Frontal cortex (tissue), 4 donors: Measurements from ENCODE around the gene SEC14L2. TPM values are rescaled to one million over a fixed set of nuclear protein-coding genes. Genes with fewer than 3 reads are reported as not detected.
A peak's percentile ranks its signal among the peaks of the same experiment; 100 is the strongest.

Experiments
- DNase-seq, 2 donors: peaks; one replicate each; pipeline ENCODE4 v3.0.0; 2012; ENCODE audit warnings: low spot score in 2 of 2
- FAIRE-seq: peaks from 2 replicates; lab custom pipeline; 2012; peaks lifted over from hg19 to GRCh38; lab: Jason Lieb, UNC
- total RNA-seq: library from RNA; depleted of rRNA; stranded (reverse); fragments of >200 nt; gene quantifications from one replicate; pipeline ENCODE4 v1.2.3, GENCODE V29; 2014
- donor health status: control.
- donor health status: control.
- donor health status: control.

Gene SEC14L2
- total RNA-seq: 6.5 TPM

DNA sequence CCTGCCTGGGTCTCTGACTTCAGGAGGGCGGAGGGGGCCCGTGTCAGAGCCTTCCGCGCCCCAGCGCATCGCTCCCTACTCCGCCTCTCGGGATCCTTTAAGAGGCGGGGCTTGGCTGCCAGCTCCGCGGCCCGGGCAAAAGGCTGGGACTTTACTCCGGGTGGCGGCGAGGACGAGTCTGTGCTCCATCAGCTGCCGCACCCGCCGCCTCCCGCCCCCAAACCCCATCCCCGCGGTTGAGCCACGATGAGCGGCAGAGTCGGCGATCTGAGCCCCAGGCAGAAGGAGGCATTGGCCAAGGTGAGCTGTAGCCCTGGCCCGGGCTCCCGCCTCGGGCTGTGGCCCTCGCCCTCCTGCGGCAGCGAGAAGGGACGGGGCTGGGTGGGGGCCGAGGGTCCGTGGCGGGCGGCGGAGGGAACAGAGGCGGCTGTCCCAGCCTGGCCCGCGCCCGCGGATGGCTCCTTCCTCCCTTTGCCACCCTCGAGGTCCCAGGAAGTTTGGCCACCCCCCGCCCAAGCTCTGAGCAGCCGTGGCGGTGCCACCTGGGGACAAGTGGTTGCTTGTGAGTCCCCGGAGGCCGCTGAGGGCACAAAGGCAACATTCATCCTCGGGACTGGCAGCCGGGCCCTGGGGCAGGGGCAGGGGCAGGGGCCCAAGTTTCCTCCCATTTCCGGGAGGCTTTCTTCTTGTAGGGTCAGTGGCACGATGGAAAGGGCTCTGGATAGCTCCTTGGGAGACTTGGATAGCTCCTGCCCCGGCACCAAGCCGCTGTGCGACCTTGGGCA is at the start of gene SEC14L2:
TSS of gene SEC14L2 (plus strand) at position 148 of the 785 bp plus-strand sequence. CDS start at position 247, 99 bp downstream.
- no peak for FAIRE-seq
- DNase-seq: peak; percentile 80 to 81

DNA sequence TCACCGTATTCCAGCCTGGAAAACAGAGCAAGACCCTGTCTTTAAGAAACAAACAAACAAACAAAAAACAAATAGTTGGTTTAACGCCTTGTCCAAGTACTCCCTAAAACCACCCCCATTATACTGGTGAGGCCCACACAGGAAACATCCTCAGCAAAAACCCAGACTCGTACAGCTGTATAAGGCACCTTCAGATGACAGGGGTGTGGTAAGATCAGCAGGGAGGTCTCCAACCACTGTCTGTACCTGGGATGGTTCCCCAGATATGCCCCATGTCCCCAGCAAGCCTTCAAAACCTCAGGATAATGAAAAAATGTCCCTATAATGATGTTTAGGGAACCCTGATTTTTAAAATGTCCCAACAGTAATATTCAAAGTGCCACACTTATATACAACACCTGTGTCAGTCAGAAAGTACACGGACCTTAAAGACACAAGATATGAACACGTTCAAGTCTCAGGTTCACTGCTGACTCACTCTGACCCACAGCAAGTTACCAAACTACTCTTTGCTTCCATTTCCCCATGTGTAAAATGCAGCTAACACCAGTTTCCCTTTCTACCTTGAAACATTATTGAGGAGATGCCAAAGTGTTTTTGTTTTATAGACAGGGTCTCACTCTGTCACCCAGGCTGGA is 49.4 kb upstream of the SEC14L2 start:
- DNase-seq: no peak
- FAIRE-seq: no peak

DNA sequence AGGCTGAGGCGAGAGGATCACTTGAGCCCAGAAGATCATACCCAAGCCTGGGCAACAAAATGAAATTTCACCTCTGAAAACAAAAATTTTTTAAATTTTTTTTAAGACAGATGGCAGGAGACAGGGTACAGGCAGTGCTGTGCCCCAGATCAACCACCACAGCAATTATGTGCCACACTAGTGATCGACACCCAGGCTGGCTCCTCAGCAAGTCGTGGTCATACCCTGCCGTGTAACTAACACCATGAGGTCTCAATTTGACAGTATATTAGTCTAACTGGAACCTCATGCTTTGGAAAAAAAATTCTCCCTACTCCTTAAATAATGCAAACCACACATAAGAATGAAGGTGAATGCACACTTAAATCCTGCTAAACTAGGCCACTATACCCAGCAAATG is 48.4 kb upstream of the SEC14L2 start:
- DNase-seq (no peak), FAIRE-seq (no peak)

DNA sequence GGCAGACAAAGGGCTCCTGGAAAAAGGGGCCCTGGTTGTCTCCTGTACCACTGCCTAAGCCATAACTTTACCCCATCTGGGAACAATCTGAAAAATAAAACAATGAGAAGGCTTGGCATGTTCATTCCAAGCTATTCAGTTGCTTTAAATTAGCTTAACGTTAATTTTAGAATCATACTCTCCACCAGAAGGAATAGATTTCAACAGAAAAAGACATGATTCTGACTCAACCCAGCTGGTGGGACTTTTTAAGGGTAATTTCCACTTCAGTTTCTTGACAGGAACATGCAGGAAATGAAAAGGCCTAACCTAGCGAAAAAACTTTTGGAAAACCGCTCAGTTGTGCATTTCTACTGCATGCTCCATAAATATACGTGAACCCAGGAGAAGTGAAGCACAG is 48.0 kb upstream of the SEC14L2 start:
- no peak for FAIRE-seq
- DNase-seq: no peak

DNA sequence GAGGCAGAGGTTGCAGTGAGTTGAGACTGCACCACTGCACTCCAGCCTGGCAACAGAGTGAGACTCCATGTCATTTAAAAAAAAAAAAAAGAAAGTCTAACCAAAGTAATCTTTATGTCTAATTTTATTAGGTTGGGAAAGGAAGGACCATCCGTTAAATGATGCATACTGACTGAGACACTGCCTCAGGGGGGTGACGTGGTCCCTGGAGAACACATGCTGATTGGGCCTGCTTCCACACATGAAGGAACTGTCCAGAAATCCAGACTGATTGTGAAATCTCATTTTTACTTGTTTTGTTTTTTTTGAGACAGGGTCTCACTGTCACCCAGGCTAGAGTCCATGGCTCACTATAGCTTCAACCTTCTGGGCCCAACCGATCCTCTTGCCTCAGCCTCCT is 45.6 kb upstream of the SEC14L2 start:
- FAIRE-seq: no peak

DNA sequence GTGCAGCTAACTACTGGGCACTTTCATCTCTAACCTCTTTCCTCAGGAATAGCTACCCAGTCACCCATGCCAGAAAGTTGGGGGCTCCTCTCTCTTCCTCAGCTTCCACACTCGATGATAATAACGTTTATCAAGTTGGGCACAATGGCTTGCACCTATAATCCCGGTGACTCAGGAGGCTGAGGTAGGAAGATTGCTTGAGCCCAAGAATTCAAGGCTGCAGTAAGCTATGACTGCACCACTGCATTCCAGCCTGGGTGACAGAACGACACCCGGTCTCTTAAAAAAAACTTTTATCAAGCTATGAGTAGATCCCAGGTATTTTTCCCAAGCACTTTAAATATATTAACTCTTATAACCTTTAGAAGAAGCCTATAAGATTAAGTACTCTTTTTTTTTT is 42.2 kb upstream of the SEC14L2 start:
- FAIRE-seq: no peak
- no peak for DNase-seq

More for the DNA sequence above, 45.6 kb upstream of the SEC14L2 start:
- DNase-seq: no peak

DNA sequence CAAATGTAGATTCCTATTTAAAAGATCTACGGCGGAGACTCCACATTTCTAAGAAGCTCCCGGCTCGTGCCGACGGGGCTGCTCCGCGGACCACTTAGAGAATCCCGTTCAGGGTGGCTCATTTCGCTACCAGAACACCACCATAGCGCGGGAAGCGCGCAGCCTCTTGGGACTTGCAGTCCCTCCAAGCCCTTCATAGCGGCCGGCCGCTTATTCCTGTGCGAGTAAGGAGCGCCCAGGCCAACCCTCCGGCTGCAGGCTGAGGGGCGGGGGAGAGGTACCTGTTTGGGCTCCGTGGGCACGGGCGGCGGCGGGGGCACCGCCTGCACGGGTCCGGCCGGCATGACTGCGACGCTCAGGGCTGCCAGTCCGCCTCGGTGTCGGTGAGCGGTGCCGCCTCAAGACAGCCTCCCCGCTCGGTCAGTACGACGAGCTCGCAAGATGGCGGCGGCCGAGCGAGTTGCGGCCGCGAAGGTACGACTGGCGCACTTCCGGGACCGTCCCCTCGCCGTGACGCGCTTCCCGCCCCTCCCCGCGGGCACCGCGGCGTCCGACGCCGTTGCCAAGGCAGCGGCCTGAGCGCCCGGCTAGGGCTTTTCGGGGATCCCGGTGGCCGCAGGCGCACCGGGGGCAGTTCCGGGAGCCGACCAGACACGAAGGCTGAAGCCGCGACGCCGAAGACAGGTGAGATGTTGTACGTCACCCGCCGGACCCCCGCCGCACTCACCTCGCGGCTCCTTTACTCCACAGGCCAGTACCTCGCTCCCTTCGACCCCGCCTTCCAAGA is 40.2 kb upstream of the SEC14L2 start, which contains the start of the genes CCDC157 and SF3A1:
TSS of gene CCDC157 (plus strand) at position 559 of the 787 bp plus-strand sequence. CDS start 8,994 bp downstream, outside the sequence.
TSS of gene SF3A1 (minus strand) at position 446 of the 787 bp plus-strand sequence. CDS start at position 344, 102 bp downstream.
- FAIRE-seq (no peak), DNase-seq (peak; percentile 95 to 98)

DNA sequence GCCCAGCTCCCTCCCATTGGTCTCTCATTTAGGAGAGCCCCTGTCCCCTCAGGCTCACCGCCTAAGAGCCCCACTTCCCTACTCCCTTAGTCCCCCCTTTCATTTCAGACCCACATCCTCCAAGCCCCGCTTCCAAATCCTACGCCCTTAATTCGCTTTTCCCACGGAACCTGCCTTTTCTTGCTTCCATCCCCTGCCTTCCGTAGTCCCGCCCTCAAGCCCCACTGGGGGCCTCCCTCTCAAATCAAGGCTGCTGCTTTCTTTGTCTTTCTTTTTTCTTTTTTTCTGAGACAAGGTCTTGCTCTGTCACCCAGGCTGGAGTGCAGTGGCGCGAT is 39.6 kb upstream of the SEC14L2 start:
- FAIRE-seq: no peak

DNA sequence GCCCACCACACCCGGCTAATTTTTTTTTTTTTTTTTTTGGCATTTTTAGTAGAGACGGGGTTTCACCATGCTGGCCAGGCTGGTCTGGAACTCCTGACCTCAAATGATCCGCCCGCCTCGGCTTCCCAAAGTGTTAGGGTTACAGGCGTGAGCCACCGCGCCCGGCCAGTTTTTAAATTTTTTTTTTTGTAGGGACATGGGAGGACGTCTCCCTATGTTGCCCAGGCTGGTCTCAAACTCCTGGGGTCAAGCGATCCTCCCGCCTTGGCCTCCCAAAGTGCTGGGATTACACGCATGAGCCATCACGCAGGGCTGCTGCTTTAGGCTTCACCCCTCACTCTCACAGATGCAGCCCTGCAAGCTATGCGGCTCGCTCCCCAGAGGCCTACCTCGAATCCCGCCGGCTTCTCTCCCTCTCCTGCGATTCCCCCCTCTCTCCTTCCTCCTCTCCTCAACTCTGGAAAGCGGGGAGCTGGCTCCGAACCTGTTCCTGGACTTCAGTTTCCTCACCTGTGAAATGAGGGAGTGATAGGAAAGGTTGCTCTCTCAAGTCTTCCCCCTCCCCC is 39.1 kb upstream of the SEC14L2 start:
- FAIRE-seq (no peak), DNase-seq (no peak)

More for the DNA sequence above, 39.6 kb upstream of the SEC14L2 start:
- no peak for DNase-seq

DNA sequence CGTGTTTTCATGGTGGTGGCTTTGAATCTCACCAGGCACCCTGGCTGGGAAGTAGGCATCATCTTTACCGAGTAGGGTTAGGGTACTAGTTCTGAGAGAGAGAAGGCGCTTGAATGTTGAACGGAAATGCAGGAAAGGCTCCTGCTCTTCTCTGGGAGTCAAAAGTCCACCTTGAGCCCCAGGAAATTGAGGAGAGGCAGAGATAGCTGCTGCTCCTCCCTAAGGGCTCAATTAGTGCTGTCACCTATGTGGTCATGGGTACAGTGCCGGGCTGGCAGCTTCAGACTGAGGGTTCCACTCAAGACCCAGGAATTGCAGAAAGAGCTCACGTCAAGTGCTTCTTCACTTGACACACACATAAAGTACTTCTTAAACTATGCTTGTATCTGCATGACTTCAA is 38.3 kb upstream of the SEC14L2 start:
- FAIRE-seq: no peak
- no peak for DNase-seq

DNA sequence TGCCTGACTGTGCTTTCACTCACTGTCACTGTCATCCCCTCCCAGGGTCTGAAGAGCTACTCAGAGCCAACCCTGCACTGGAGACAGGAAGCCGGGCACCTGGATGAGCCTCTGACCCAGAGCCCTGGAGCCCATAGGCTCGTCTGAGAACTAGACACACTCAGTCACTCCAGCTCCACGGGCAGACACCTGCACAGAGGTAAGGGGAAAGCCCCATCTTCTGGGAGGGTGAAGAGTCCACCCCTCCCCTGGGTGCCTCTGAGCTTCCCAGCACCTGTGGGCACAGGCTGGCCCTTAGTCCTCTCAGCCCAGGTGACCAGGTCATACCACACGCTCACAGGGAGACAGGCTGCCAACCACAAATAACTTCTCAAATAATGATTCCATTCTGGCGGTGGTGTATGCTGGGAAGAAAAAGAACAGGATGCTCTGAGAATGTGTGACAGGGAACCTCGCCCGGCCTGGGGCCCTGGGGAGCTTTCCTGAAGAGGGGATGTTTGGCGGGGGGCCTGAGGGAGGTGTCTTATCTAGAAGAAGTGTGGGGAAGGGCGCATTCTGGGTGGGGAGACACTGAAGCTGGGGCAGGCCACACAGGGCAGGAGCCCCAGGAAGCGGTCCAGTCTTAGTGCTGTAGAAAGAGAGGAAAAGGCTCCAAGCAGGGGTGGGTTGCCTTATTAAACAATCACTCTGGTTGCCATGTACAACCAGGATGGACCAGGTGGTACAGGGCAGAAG is 34.7 kb upstream of the SEC14L2 start:
- FAIRE-seq (no peak), DNase-seq (no peak)

DNA sequence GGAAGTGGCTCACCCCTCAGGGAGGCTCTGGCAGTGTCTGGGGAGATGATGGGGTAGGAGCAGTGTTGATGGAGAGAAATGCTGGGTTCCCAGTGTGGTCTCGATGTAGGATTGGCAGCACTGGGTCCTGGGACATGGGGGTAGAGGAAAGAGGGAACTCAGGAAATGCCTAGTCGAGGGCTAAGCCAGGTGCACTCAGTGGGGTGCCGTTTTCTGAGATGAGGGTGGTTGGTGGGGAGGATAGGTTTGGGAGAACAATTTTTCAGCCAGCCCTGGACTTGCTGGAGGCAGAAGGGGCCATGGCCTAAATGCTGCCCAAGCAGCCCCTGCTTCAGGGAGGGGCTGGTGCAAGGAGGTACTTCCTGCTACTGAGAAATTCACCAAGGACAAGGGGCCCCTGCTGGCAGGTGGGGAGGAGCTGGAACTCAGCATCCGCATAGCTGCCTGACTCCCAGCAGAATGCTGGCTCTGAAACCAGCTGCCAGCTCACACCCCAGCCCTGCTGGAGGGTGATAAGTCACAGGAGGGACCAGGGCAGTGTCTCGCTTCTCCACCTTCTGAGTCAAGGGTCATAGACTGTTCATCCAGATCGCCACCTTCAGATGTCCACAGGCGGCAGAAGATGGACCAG is 34.1 kb upstream of the SEC14L2 start:
- no peak for FAIRE-seq

DNA sequence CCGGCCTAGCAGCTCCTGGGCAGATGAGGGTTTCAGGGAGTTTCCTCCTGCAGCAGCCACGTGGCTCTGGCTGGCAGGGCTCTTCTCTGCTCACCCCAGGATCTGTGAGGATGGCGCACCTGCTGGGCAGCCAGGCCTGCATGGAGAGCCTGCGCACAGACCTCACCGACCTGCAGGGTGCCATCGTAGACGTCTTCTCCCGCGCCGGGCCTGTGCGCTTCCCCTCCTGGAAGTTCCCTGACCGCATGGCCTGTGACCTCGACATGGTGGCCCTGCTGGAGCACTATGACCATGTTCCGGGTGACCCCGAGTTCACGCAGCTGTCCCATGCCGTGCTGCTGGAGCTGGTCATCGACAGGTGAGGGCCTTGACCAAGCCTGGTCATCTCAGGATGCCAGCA is 30.9 kb upstream of the SEC14L2 start:
- FAIRE-seq (no peak), DNase-seq (no peak)

More for the DNA sequence above, 34.1 kb upstream of the SEC14L2 start:
- no peak for DNase-seq

DNA sequence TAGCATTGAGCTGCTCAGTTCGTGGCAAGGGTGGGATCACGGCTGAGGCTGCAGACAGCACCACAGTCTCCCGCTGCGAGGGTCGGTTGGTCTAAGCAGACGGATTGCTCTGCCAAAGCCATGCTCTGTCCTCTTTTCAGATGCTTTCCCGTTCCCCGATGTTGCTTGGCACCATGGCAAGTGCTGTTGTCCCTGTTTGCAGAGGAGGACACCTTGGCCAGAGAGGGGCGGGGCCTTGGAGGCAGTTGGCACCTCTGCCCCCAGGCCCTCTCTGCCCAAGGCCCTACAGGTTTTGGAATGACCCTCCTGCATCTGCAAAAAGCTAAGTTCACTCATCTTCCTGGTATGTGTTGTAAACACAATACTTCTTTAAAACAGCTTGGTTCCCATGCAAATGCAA is 28.4 kb upstream of the SEC14L2 start:
- no peak for DNase-seq
- no peak for FAIRE-seq

DNA sequence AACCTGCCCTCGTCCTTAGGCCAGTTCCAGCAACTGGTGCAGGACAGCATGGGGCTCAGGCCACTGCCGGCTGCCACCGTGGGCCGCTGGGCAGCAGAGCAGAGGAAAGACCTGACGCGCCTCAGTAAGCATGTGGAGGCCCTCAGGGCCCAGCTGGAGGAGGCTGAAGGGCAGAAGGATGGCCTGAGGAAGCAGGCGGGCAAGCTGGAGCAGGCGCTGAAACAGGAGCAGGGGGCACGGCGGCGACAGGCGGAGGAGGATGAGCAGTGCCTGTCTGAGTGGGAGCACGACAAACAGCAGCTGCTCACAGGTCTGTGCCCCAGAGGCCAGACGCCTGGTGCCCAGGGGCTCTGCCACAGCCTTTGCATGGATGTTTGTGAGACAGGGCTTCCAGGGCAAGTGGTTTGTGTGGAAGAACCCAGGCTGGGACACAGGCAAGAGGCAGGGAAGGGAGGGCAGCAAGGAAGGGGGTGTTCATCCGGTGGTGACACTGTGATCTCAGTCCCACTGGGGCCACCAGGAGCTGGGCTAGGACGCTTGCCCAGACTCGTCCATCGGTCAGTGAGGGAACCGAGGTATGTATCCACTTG is 26.1 kb upstream of the SEC14L2 start:
- FAIRE-seq (no peak), DNase-seq (no peak)

DNA sequence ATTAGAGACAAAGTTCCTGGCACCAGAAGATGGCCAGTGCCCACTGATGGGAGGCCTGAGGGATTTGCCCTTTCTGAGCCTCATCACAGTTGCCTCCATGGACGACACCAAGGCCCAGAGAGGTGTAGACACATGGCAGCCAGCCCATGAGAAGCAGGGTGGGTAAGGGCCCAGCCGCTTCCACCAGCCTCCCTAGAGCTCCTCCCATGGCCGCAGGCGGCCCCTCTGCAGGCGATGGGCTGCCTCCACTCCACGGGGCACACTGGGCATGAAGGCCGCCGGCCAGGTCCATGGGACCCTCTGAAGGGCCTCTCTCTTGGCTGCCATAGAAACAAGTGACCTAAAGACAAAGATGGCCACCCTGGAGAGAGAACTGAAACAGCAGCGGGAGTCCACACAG is 25.5 kb upstream of the SEC14L2 start:
- FAIRE-seq: no peak
- DNase-seq: no peak

DNA sequence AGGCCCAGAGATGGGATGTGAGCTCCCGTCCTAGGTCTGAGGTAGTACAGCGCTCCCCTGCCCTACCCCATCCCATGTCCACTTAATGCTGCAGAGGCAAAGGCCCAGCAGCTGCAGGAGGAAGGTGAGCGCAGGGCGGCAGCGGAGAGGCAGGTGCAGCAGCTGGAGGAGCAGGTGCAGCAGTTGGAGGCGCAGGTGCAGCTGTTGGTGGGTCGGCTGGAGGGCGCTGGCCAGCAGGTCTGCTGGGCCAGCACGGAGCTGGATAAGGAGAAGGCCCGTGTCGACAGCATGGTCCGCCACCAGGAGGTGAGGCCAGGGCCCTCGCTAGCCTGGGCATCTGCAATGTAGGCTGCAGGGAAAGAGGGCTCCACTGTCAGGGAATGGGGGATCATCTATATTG is 24.8 kb upstream of the SEC14L2 start:
- FAIRE-seq: no peak

DNA sequence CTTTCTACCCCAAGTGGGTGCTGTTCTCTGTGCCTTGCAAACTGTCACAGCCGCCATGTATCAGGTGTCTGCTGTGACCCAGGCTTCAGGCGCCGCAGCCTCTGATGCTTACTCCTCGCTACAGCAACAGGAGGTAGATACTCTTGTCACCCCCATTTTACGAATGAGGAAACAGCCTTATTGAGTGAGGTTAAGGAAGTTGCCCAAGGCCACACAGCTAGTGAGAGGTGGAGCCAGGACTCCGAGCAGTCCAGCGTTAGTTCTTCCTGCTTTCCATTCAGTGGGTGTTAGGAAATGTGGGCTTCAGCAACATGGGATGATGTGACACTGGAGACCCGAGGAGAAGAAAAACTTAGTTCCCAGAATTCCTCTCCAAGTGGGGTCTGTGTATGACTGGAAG is 23.9 kb upstream of the SEC14L2 start:
- FAIRE-seq (no peak), DNase-seq (no peak)

More for the DNA sequence above, 24.8 kb upstream of the SEC14L2 start:
- DNase-seq: no peak
